Stimulated activated CD4-positive, alpha-beta T cell treated with anti-CD3 and anti-CD28 coated beads, Interleukin-4, amount 100 ng/mL, for 1 hour (primary cell): ENCODE measurements around the gene PPP4C.
"Not testable (repeated sequence)": the region's sequence is repeated elsewhere in the genome, so short reads cannot be mapped to it uniquely, and the experiment has no call there.

Source experiments
- DNase-seq: peaks from one replicate; pipeline ENCODE4 v3.0.0-alpha.2; 2020

PPP4C gene

DNA sequence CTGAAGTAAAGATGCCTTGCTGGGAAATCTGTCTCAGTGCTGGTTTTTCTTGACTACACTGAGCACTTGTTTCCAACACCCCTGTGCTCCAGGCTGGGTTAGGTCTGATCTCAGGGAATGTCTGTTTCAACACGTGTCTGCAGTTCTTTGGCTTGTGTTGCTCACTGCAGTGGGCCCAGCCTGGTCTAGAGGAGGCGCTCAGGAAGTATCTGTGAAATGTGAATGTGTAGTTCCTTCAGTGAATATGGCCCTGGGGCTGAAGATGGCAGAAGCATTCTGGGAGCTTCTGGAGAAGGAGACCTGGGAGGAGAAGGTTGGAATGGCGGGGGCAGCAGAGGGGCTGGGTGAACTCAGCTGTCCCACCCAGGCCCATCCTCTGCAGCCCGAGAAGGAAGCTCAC, 28.3 kb downstream of the PPP4C start:
- no peak for DNase-seq

DNA sequence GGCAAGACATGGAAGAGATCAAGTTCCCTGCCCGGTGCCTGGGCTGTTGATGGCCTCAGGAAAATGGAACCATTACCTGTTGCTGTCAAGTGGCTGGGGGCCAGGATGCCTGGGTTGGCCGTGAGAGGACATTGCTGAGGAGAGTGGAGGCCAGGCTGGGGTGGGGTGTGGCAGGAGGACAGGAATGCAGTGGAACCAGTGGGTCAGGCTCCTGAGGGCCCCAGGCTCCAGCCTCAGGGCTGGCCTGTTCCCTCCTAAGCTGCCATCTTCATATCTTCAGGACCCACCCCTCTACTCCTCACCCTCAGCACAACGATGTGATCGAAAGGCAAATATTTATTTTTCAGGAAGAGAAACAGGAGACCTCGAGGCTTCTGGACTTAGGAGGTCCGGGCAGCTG, 28.7 kb downstream of the PPP4C start:
- no peak for DNase-seq

DNA sequence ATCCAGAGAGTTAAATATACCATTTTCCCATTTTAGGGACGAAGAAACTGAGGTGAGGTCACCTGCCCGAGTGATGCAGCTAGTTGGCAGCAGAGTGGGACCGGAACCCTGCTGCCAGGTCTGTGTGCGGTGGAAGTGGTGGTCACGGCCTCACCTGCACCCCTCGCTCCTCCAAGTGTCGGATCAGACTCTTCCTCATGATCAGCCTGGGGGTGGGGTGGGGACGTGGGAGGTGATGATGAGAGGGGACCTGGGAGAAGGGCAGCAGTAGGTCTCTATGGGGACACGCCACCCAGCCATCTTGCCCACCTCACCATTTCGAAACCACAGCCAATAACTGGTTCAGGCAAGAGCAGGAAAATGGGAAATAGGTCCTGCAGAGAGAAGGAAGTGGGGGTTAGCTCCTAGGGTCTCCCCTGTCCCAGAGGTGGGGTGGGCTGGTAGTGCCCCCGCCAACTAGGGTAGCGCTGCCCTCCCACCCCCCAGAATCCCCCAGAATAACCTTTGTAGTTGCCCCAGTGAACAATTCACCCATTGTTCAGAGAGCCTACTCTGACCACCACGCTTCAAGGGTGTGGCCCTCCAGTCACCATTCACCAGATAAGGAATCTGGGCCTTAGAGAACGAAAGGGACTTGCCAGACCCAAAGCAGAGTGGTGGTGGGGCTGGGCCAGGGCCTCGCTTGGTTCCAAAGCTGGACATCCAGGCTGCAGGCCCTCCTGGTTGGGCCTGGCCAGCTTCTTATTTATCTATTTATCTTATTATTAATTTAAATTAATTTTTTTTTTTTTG, 32.5 kb downstream of the PPP4C start:
- no peak for DNase-seq

DNA sequence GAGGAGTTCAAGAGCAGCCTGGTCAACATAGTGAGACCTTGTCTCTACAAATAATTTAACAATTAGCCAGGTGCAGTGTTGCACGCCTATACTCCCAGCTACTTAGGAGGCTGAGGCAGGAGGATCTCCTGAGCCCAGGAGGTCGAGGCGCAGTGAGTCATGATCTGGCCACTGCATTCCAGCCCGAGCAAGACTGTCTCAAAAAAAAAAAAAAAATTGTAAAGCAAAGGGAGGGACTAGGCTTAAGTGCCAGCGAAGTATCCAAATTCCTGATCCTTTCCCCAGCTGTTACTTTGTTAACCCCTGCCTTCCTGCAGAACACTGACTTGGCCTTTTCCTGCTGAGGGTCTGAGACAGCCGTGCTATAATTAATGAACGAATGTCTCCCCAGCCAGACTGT, 34.9 kb downstream of the PPP4C start:
- no peak for DNase-seq

DNA sequence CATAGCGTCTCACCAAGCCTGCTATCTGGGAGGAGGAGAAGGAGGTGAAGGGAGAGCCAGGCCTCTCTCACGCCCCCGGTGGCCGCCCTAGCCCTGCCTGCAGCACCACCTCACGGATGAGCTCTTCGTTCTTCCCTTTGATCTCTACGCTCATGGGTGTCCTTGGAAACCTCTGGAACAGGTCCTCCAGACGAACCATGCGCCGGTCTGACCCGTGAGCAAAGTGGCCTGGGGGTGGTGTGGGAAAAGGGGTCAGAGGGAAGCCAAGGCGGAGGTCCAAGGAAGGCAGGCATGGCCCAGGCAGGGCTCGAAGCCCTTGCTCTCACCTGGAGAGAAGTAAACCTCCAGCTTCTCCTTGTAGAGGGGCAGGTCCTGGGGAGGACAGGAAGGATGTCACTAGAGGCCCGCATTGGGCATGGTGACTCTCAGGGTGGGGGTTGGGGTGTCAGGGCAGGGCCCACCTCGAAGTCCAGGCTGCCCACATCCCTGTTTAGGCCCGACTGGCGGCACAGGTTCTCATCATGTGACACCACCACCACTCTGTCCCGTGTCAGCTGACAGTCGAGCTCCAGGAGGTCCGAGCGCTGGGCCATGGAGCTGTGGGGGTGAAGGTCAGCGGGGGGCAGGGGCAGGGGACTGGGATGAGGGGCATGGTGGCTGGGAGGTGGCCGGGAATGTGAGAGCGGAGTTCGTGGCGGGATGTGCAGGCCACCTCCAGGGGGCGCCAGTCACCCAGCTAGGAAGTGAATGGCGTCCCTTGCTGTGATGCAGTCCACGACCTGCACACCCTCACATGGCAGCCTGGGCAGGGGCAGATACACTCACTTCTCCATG, 36.6 kb downstream of the PPP4C start:
- peak; percentile 65 for DNase-seq

DNA sequence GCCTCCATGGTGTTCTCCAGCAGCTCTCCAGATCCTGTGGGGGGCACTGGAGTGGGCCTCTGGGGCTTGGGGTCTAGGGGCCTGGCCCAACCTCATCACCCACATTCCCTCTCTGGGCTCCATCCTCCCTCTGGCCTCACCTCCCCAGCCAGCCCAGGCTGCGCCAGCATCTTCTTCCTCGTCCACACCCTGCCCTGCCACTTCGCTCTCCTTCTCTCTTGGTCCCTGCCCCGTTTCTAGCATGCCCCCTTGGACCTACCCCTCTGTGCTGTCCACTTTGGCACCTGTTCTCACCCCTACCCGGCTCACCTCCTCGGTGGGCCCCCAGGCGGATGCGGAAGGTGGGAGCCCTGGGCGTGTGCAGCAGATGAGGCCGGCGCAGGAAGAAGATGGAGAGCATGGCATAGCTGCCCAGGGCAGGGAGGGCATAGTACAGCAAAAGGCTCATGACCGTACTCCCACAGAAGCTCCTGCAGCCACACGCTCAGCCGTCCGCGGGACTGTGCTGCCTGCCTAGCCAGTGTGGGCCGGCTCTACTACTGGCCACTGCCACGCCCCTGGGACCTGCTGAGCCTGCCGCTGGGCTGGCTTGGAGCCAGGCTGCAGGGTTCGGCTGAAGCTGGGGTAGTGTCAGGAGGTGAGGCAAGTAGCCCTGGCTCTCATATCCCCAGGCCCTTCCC, 37.4 kb downstream of the PPP4C start, which contains the start of gene GDPD3:
GDPD3 (minus strand) TSS at position 507 of the 680 bp plus-strand sequence; CDS start at position 448, 59 bp downstream.
- no peak for DNase-seq

DNA sequence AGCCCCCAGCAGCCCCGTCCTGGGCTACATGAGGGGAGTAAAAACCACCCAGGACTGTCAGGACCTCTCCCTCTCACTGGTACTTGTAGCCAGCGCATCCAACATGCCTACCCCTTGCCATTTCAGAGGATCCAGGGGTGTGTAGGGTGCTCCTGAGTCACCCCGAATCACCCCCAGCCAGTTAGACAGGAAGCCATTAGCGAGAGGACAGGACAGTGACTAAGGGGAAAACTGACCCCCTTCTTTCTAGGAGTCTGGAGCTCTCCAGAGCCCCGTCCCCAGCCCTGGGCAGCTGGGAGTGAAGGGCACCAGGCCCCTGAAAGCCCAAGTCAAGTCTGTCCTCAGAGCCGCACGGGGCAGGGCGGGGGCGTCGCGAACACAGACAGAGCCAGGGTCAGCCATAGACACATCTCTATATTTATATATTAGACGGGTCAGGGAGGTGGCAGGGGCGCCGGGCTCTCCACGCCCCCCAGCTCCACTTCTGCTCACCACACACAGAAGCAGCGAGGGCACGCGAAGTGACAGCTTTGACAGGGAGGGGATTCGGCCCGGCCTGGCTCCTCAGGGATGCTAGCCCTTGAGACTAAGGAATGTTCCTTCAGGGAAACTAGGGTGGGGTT, 38.0 kb downstream of the PPP4C start:
- no peak for DNase-seq

DNA sequence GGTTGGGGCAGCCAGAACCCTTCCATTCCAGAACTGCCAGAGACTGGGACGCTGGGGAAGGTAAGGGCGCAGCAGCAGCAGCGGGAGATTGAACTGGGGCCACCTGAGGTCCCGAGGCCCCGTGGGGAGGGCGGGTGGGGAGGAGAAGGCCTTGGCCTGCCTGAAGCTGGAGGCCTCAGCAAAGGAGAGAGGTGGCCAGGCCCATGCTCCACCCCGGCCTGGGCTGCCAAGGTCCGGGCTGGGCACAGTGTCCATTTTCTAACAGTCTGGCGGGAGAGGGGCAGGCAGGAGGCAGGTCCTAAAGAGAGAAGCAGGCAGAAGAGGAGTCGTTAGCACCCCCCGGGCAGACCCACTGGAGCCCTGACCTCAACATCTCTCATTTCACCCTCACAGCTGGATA, 38.6 kb downstream of the PPP4C start:
- no peak for DNase-seq

DNA sequence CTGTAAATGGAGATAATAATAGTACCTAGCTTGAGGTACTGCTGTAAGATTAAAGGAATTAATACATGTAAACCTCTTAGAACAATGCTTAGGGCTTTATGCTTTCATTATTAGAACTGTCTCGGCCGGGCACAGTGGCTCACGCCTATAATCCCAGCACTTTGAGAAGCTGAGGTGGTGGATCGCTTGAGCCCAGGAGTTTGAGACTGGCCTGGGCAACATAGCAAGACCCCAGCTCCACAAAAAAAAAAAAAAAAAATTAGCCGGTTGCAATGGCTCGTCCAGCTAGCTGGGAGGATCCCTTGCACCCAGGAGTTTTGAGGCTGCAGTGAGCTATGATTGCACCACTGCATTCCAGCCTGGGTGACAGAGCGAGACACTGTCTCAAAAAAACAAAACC, 39.0 kb downstream of the PPP4C start:
- DNase-seq = not testable (repeated sequence)

DNA sequence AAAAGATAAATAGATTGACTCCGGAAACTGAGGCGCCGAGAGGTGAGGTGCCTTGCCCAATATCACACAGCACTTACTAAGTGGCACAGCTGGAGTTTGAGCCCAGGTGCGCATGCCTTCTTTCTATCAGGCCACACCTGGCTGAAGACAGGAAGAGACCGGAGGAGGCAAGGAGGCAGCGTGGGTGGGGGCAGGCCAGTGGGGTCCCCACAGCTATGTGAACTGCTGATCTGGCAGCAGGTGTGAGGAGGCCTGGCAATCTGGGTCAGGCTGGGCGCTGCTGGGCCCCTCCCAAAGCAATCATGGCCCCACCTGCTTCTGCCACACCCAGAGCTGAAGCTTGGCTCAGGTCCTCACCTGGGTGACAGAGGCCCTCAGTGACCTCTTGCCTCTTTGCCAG, 39.4 kb downstream of the PPP4C start:
- DNase-seq = no peak

DNA sequence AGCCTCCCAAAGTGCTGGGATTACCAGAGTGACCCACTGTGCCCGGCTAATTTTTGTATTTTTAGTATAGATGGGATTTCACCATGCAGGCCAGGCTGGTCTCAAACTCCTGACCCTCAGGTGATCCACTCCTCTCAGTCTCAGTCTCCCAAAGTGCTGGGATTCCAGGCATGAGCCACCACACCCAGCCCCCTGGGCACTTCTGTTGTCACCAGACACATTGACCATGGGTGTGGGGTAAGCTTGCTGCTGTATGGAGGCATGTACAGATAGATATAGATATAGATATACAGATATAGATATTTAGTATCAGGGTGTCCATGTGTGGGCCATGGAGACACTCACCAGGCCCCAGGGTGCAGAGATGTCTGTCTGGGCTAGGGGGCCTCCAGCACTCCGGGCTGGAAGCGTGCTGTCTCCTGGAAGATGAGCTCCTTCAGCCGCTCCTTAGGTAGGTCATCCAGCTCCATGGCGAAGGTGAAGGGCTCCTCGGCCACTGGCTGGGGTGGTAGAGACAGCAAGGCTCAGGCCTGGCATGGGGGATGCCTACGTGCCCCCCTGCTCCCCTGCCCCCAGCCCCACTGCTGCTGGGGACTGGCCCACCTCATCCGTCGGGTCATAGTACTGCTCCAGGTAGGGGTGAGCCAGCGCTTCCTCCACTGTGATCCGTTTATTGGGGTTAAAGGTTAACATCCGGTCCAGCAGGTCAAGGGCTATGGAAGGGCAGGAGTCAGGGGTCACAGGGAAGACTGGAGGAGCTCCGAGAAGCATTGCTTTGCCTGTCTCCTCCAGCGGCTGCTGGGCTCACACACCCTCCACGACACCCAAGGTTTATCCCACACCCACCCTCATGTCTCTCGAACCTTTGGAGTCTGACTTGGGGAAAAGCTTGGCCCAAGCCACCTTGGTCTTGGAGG, 40.8 kb downstream of the PPP4C start:
- DNase-seq = no peak

DNA sequence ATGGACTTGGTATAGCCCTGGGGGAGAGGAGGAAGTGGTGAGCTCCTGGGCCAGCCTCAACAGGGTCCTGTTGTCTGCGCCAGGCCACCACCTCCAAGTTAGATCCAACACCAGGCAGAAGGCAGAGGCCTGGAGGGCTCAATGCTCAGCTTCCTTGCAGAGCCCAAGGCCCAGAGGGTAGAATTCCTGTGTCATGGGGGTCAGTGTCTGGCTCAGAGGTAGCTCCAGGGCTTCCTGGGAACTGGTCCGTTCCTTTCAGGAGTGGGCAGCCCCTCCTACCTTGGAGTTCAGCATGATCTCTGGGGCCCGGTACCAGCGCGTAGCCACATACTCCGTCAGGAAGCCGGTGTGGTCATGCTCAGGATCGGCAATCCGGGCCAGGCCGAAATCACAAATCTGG, 42.0 kb downstream of the PPP4C start:
- DNase-seq = no peak

DNA sequence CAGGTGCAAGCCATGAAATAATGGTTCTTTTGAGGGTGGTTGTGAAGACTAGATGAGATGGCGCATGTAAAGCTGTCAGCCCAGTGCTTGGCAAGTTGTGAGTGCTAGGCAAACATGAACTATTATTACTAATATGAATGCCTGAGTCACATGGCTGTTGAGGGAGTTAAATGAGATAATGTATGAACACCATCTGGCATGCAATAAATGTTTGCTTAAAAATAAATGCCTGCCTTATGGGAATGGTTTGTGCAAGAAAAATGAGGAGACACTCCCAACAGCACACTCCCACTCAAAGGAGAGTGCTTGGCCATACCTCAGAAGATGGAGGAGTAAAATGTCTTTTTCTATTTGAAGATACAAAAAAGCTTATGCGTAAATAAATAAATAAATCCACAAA, 43.6 kb downstream of the PPP4C start:
- DNase-seq = no peak

DNA sequence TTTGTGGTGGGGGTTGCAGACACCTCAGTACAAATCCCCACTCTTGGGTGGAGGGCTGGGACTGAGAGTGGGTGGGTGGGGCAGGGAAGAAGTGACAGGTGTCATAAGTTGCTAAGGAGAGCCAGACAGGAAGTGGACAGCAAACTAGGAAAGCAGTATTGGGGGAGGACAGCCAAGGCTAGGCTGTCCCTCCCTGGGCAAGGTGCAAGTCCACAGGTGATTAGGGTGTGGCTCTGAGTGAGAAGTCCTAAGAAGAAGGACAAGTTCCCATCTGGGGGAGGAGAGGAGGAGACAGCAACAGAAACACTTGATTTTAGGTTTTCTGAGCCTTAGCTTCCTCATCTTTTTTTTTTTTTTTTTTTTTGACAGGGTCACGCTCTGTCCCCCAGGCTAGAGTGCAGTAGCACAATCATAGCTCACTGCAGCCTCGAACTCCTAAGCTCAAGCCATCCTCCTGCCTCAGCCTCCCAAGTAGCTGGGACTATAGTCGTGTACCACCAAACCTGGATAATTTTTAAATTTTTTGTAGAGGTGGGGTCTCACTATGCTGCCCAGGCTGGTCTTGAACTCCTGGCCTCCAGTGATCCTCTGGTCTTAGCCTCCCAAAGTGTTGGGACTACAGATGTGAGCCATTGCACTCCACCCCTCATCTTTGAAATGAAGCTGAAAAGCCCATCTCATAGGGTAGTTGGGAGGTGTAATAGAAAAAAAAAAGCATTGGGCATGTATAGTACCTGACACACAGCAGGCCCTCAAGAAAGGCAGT, 44.7 kb downstream of the PPP4C start:
- no peak for DNase-seq

DNA sequence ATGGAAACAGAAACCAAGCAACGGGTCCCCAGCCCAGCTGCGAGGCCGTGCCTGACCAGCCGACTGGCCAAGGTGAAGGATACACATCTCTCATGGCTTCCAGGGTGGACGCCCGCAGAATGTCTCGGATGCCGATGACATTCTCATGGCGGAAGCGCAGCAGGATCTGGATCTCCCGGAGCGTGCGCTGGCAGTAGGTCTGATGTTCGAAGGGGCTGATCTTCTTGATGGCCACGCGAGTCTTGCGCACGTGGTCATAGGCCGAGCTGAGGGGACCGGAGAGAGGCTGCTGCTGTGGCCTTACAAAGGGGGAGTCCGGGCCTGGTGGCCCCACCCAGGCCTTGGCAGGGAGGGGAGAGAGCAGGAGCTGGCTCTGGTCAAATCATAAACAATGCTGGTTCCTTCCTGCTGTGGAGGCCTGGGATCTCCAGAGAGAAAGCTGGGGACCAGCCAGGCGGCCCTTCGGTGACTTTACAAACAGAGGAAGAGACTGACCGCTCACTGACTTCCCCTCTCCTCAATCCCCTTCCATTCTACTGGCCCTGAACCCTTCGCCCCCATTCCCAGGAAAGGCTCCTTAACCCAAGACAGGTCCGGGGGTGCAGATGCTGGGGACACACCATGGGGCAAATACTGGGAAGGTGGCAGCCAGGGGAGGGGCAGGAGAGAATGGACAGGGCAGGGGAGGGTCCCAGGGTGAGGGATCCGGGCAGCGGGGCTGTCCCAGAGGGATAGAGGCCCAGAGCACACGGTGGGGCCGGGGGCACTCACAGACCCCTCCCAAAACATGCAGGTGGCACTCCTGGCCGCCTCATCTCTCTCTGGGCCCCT, 46.2 kb downstream of the PPP4C start:
- no peak for DNase-seq

DNA sequence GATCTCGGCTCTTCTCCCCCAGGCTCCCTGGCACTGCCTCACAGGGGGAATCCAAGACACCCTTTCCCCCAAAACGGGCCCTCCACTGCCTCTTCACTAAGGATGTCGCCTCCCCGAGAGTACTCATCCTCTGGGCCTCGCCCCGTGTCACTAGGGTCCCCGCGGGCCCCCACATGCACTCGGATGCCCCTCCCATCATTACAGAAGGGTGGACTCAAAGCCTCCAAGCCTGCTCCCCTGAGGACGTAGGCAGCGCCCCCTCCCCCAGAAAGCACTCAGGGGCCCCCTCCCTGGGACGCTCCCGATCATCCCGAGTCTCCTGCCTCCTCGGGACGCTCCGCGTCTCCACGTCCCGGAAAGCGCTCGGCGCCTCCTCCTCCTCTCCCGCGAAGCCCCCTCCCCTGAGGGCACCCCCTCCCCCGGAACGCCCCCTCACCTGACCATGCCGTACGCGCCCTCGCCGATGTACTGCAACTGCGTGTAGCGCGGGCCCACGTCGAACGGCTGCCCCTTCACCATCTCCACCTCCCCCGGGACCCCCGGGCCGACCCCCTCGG, 46.9 kb downstream of the PPP4C start:
- peak; percentile 20 for DNase-seq

DNA sequence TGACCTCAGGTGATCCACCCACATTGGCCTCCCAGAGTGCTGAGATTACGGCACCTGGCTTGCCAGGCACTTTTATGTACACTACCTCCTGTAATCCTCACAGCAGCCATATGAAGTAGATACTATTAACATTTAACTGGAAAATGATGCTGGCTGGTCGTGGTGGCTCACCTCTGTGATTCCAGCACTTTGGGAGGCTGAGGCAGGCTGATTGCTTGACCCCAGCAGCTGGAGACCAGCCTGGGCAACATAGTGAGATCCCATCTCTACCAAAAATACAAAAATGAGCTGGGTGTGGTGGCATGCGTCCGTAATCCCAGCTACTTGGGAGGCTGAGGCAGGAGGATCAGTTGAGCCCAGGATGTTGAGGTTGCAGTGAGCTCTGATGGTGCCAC, 49.2 kb downstream of the PPP4C start:
- DNase-seq = no peak

DNA sequence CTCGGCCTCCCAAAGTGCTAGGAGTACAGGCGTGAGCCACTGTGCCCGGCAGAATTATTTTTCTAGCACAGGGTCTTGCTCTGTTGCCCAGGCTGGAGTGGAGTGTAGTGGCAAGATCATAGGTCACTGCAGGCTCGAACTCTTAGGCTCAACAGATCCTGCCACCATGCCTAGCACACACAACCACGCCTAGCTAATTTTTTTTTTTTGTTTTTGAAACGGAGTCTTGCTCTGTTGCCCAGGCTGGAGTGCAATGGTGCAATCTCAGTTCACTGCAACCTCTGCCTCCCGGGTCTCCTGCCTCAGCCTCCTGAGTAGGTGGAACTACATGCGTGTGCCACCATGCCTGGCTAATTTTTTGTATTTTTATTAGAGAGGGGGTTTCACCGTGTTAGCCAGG, 49.9 kb downstream of the PPP4C start:
- DNase-seq = not testable (repeated sequence)

DNA sequence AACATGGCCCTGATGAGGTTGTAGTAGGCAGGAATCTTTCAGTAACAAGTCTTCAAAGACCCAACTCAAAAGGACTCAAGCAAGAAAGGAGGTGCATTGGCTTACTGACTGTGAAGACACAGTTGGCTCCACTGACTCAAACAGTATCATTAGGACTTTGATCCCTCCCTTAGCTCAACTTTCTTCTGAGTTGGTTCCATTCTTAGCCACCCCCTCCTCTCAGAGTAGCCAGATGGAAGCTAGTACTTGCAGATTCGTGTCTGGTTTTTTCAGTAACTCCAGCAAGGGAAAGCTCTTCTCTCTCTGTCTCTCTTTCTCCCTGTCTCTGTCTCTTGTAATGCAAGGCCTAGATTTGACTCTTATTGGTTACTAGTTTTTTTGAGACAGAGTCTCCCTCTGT, 52.2 kb downstream of the PPP4C start:
- no peak for DNase-seq
